Prostate gland (tissue), 2 donors: ENCODE measurements around the gene PRRT1. TPM values are rescaled to one million over a fixed set of nuclear protein-coding genes. Genes with fewer than 3 reads are reported as not detected.

Experiments used
- DNase-seq: peaks from one replicate; pipeline ENCODE4 v3.0.0-alpha.2; 2019; ENCODE audit warnings: low spot score
- H3K27ac ChIP-seq, 2 donors: fragments of 200-600 bp; sonication (generic); 2 replicates each; pipeline ENCODE4 v1.5.1; 2017 to 2019
- H3K27me3 ChIP-seq: fragments of 200-600 bp; sonication (generic); replicated peaks from 2 replicates; pipeline ENCODE4 v1.5.1; 2019; ENCODE audit not compliant: insufficient read depth
- H3K36me3 ChIP-seq, 2 donors: fragments of 200-600 bp; sonication (generic); 1 replicate in 1 of 2; 2 replicates in 1 of 2; pipeline versions ENCODE4 v1.5.1 to v1.8.1; 2017 to 2019
- H3K4me1 ChIP-seq: fragments of 200-600 bp; sonication (generic); replicated peaks from 2 replicates; pipeline ENCODE4 v1.5.1; 2019
- H3K4me3 ChIP-seq, 2 donors: fragments of 200-600 bp; sonication (generic); 2 replicates each; pipeline ENCODE4 v1.5.1; 2017 to 2019
- H3K9me3 ChIP-seq: fragments of 200-600 bp; sonication (generic); 2 replicates; pipeline ENCODE4 v1.5.1; 2017
- CTCF ChIP-seq, 4 experiments: fragments of 200-600 bp in 2 of 4; fragments of 450-650 bp in 2 of 4; sonication (generic) in 2 of 4; IDR thresholded peaks; 1 replicate in 3 of 4; 2 replicates in 1 of 4; pipeline ENCODE4 v1.5.1; 2016 to 2019; ENCODE audit warnings: antibody characterized with exemption in 4 of 4, mild to moderate bottlenecking in 2 of 4, moderate library complexity in 2 of 4
- POLR2A ChIP-seq: fragments of 450-650 bp; IDR thresholded peaks from one replicate; pipeline ENCODE4 v1.6.1; 2016; ENCODE audit warnings: antibody characterized with exemption, mild to moderate bottlenecking
- POLR2AphosphoS5 ChIP-seq: sonication (generic); formaldehyde crosslinking; IDR thresholded peaks from one replicate; pipeline ENCODE4 v1.6.1; 2017; ENCODE audit warnings: antibody characterized with exemption
- WGBS: methylation state at CpG from one replicate; pipeline ENCODE4 v1.1.5; 2018; 5-methylcytosine and 5-hydroxymethylcytosine counted together
- intact Hi-C: fragments of 100-400 bp; cut with DNase I; formaldehyde crosslinking; loops from one replicate; pipeline ENCODE4 v1.14.2; 2022
- total RNA-seq, 2 donors: library from RNA; depleted of rRNA; stranded (reverse); fragments of >200 nt; gene quantifications; one replicate each; pipeline ENCODE4 v1.1.0, GENCODE V29; 2016

The PRRT1 gene
- total RNA-seq, 2 donors from 2014 or later: 0.64 to 7.2 TPM

- intact Hi-C loops: loop anchor here (5.0 kb wide), 1 partner anchor 279 kb away; the partner anchor contains the start of gene EHMT2
- H3K36me3 ChIP-seq: no peaks in the 10 kb centered on the region
- no peaks in the 10 kb centered on the region for H3K9me3 ChIP-seq
- TF ChIP-seq CTCF (IDR thresholded peaks at IDR 0.05): no peak
- no peak for TF ChIP-seq POLR2AphosphoS5
- TF ChIP-seq POLR2A: no peak
- H3K27ac ChIP-seq: peak overlapping the region; percentile 93
- no peaks in the 10 kb centered on the region for H3K4me1 ChIP-seq
- no peak for DNase-seq
- H3K27me3 ChIP-seq: no peaks in the 10 kb centered on the region
- H3K4me3 ChIP-seq: peak overlapping the region; percentile 94
- 10% methylated on average over 5 of the region's 5 CpGs for WGBS
These were observed 24.9 kb upstream of the PRRT1 start for GRCh38 chr6:32176476-32177182.

- peak; percentile 96 for DNase-seq
- H3K36me3 ChIP-seq: no peaks in the 10 kb centered on the region
- no peaks in the 10 kb centered on the region for H3K9me3 ChIP-seq
- peak within 1 kb of the TSS; percentile 93 for H3K27ac ChIP-seq
- intact Hi-C loops: loop anchor here (5.0 kb wide), 1 partner anchor 279 kb away; the partner anchor contains the start of gene EHMT2
- TF ChIP-seq CTCF (IDR thresholded peaks at IDR 0.05): no peak
- TF ChIP-seq POLR2AphosphoS5: peak; percentile 96
- peak; percentile 60 for TF ChIP-seq POLR2A
- H3K4me3 ChIP-seq: peak within 1 kb of the TSS; percentile 94
- H3K4me1 ChIP-seq: no peaks in the 10 kb centered on the region
- under 1% methylated on average over 27 of the region's 27 CpGs for WGBS
- no peaks in the 10 kb centered on the region for H3K27me3 ChIP-seq
These were observed 24.2 kb upstream of the PRRT1 start, which contains the start of gene AGPAT1 for GRCh38 chr6:32175711-32176475. Gene AGPAT1 (minus strand): TSS chr6:32176084. CDS start chr6:32171496, 4,588 bp downstream.

GRCh38 chr6:32175322-32175710, 23.6 kb upstream of the PRRT1 start:
- H3K9me3 ChIP-seq: no peaks in the 10 kb centered on the region

GRCh38 chr6:32174416-32174815, 22.7 kb upstream of the PRRT1 start:
- 93% methylated on average over 1 of the region's 1 CpG for WGBS
- H3K27ac ChIP-seq: no peak overlapping the region
- DNase-seq: no peak
- TF ChIP-seq CTCF (IDR thresholded peaks at IDR 0.05) (no peak), POLR2AphosphoS5 (no peak), POLR2A (no peak)
- H3K9me3 ChIP-seq: no peaks in the 10 kb centered on the region
- H3K27me3 ChIP-seq: no peaks in the 10 kb centered on the region
- intact Hi-C loops: no loop called here
- H3K36me3 ChIP-seq: no peaks in the 10 kb centered on the region
- no peaks in the 10 kb centered on the region for H3K4me1 ChIP-seq
- H3K4me3 ChIP-seq: no peak overlapping the region

More at GRCh38 chr6:32175322-32175710, 23.6 kb upstream of the PRRT1 start:
- peak overlapping the region; percentile 94 for H3K4me3 ChIP-seq
- TF ChIP-seq CTCF (IDR thresholded peaks at IDR 0.05) (no peak), POLR2AphosphoS5 (no peak), POLR2A (no peak)
- DNase-seq: no peak
- peak overlapping the region; percentile 93 for H3K27ac ChIP-seq
- 8% methylated on average over 2 of the region's 2 CpGs for whole genome bisulfite sequencing
- H3K36me3 ChIP-seq: no peaks in the 10 kb centered on the region
- no peaks in the 10 kb centered on the region for H3K4me1 ChIP-seq
- H3K27me3 ChIP-seq: no peaks in the 10 kb centered on the region
- intact Hi-C loops: loop anchor here (5.0 kb wide), 1 partner anchor 278 kb away; the partner anchor contains the start of gene EHMT2
